Measurements from ENCODE around the gene TFCP2L1.

DNA sequence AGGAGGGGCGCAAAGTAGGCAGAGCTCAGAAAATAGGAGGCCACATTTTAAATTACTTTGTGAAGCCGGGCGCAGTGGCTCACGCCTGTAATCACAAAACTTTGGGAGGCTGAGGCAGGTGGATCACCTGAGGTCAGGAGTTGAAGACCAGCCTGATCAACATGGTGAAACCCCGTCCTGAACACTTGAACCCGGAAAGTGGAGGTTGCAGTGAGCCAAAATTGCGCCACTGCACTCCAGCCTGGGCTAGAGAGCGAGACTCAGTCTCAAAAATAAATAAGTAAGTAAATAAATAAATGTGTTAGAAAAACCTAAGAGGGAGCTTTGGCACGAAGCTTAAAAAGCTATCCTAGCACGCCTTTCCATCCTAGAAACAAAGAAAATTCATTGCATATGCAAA is 105.5 kb downstream of the TFCP2L1 start:
- TF ChIP-seq POLR2AphosphoS5 (IDR thresholded peaks at IDR 0.05) (no peak), POLR2A (IDR thresholded peaks at IDR 0.05; ENCODE audit: low read depth) (no peak), EP300 (IDR thresholded peaks at IDR 0.05) (no peak)
- TF ChIP-seq, protein P1, sequence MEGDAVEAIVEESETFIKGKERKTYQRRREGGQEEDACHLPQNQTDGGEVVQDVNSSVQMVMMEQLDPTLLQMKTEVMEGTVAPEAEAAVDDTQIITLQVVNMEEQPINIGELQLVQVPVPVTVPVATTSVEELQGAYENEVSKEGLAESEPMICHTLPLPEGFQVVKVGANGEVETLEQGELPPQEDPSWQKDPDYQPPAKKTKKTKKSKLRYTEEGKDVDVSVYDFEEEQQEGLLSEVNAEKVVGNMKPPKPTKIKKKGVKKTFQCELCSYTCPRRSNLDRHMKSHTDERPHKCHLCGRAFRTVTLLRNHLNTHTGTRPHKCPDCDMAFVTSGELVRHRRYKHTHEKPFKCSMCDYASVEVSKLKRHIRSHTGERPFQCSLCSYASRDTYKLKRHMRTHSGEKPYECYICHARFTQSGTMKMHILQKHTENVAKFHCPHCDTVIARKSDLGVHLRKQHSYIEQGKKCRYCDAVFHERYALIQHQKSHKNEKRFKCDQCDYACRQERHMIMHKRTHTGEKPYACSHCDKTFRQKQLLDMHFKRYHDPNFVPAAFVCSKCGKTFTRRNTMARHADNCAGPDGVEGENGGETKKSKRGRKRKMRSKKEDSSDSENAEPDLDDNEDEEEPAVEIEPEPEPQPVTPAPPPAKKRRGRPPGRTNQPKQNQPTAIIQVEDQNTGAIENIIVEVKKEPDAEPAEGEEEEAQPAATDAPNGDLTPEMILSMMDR (IDR thresholded peaks at IDR 0.05), result no peak

All from esophagus muscularis mucosa (tissue), 4 donors.